GM18499 (cell line): ENCODE results near the gene DLG1.

ENCODE experiments used
- ATAC-seq: cut with Tn5 transposase; IDR thresholded peaks from one replicate; pipeline ENCODE4 v1.9.1; 2021; ENCODE audit warnings: moderate number of reproducible peaks; ENCODE audit not compliant: insufficient read depth, unreplicated experiment

The DLG1 gene

GRCh38 chr3:197298341-197298944, at the start of gene DLG1:
Gene DLG1, minus strand, starts transcription at chr3:197298612. Its CDS starts 1,408 bp downstream, at chr3:197297204.
- ATAC-seq: no peak

GRCh38 chr3:197348014-197348413, 49.6 kb upstream of the DLG1 start:
- ATAC-seq: no peak

GRCh38 chr3:197345390-197345789, 47.0 kb upstream of the DLG1 start:
- ATAC-seq: no peak

- ATAC-seq: no peak
These were observed 46.3 kb upstream of the DLG1 start for GRCh38 chr3:197344582-197345318.

GRCh38 chr3:197343656-197344408, 45.4 kb upstream of the DLG1 start:
- no peak for ATAC-seq

GRCh38 chr3:197343111-197343510, 44.7 kb upstream of the DLG1 start:
- no peak for ATAC-seq

- no peak for ATAC-seq
These were observed 42.1 kb upstream of the DLG1 start for GRCh38 chr3:197340521-197340871.

- ATAC-seq: no peak
These were observed 41.6 kb upstream of the DLG1 start for GRCh38 chr3:197339841-197340520.

- ATAC-seq: no peak
These were observed 40.2 kb upstream of the DLG1 start for GRCh38 chr3:197338586-197338985.

- no peak for ATAC-seq
These were observed 39.2 kb upstream of the DLG1 start for GRCh38 chr3:197337656-197338055.

- no peak for ATAC-seq
These were observed 38.8 kb upstream of the DLG1 start for GRCh38 chr3:197337214-197337613.

- ATAC-seq: no peak
These were observed 37.9 kb upstream of the DLG1 start for GRCh38 chr3:197336348-197336747.

- no peak for ATAC-seq
These were observed 37.2 kb upstream of the DLG1 start for GRCh38 chr3:197335428-197336132.

- no peak for ATAC-seq
These were observed 35.7 kb upstream of the DLG1 start for GRCh38 chr3:197333901-197334639.

GRCh38 chr3:197331131-197331530, 32.7 kb upstream of the DLG1 start:
- no peak for ATAC-seq

- no peak for ATAC-seq
These were observed 31.0 kb upstream of the DLG1 start for GRCh38 chr3:197329382-197329781.

GRCh38 chr3:197328198-197328597, 29.8 kb upstream of the DLG1 start:
- no peak for ATAC-seq

- no peak for ATAC-seq
These were observed 29.3 kb upstream of the DLG1 start for GRCh38 chr3:197327701-197328100.

GRCh38 chr3:197325773-197326172, 27.4 kb upstream of the DLG1 start:
- ATAC-seq: no peak

- ATAC-seq: no peak
These were observed 23.7 kb upstream of the DLG1 start for GRCh38 chr3:197322149-197322548.
